ENCODE data around the gene SOX8.

The SOX8 gene

DNA sequence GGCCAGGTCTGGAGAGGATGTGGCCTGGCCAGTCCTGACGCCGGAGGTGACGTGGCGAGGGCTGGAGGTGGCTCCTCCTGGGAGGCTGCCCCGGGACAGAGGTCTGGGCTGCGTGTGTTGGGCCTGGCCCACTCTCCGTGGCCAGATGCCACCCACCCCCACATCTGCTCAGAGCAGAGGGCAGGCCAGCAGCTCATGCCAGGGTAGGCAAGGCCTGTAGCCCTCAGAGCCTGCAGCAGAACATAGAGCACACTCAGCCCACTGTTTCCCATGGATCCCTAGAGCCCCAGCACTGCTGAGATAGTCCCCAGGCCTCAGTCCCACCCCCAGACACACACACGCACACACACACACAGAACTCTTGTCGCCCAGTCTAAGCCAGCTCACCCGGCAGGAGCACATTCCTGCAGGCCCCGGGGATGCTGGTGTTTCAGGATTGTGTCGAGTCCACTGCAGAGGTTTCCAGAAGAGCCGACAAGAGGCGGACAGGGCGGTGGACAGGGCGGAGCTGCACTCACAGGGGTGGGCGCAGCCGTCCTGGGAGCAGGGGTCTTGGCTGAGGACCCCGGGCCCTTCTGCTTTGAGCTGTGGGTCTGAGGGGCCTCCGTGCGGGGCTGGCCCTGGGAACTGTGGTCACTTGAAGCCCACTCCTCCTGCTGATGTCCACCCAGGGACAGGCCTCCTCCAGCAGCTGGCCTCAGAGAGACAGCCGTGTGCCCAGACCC lies 33.4 kb downstream of the SOX8 start:
- DNase-seq (ENCODE audit: extremely low read depth, low read depth): no peak
- no peak overlapping the region for H3K4me3 ChIP-seq (replicated peaks; ENCODE audit: low read depth, low read length)

DNA sequence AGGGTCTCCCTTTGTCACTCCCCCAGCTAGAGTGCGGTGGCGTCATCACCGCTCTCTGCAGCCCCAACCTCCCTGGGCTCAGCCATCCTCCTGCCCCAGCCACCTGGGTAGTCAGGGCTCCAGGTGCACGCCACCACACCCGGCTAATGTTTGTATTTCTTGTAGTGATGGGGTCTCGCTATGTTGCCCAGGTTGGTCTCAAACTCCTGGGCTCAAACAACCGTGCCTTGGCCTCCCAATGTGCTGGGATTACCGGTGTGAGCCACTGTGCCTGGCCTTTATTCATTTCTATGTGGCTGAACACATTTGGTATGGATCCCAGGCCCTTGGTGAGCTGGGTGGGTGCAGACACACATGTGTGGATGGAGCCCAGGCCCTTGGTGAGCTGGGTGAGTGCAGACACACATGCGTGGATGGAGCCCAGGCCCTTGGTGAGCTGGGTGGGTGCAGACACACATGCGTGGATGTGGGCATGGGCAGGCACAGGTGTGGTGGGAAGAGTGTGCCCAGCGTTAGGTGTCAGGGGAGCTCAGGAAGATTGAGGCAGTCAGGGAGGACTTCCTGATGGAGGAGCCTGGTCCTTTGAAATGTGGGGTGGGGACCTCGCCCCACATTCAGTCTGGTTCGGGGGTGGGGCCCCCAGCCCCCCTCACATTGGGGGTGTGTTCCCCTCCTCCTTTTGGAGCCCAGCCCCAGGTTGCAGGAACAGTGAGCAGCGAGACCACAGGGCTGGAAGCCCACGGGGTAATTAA lies 37.1 kb downstream of the SOX8 start:
- TF ChIP-seq CTCF (IDR thresholded peaks at IDR 0.05; ENCODE audit: low read depth, low read length, missing control alignments): no peak
- H3K4me3 ChIP-seq (replicated peaks; ENCODE audit: low read depth, low read length): no peak overlapping the region
- DNase-seq (ENCODE audit: extremely low read depth, low read depth): no peak

More for the DNA sequence above, 33.4 kb downstream of the SOX8 start:
- TF ChIP-seq CTCF (IDR thresholded peaks at IDR 0.05; ENCODE audit: low read depth, low read length, missing control alignments): no peak

GRCh38 chr16:1019231-1020090 lies 37.9 kb downstream of the SOX8 start:
- 0 out of 2 replicates have a peak overlapping the region, but pooled peaks have one; percentile 11 for H3K4me3 ChIP-seq (replicated peaks; ENCODE audit: low read depth, low read length)

GRCh38 chr16:1020091-1020399 lies 38.5 kb downstream of the SOX8 start:
- no peak for DNase-seq (ENCODE audit: extremely low read depth, low read depth)
- TF ChIP-seq CTCF (IDR thresholded peaks at IDR 0.05; ENCODE audit: low read depth, low read length, missing control alignments): no peak
- no peak overlapping the region for H3K4me3 ChIP-seq (replicated peaks; ENCODE audit: low read depth, low read length)

More at GRCh38 chr16:1019231-1020090, 37.9 kb downstream of the SOX8 start:
- TF ChIP-seq CTCF (IDR thresholded peaks at IDR 0.05; ENCODE audit: low read depth, low read length, missing control alignments): no peak
- no peak for DNase-seq (ENCODE audit: extremely low read depth, low read depth)

- H3K4me3 ChIP-seq (replicated peaks; ENCODE audit: low read depth, low read length): no peak overlapping the region
- TF ChIP-seq CTCF (IDR thresholded peaks at IDR 0.05; ENCODE audit: low read depth, low read length, missing control alignments): no peak
- no peak for DNase-seq (ENCODE audit: extremely low read depth, low read depth)
Observed at GRCh38 chr16:1020591-1020990, 39.0 kb downstream of the SOX8 start.

GRCh38 chr16:1021553-1022160 lies 40.1 kb downstream of the SOX8 start:
- no peak for TF ChIP-seq CTCF (IDR thresholded peaks at IDR 0.05; ENCODE audit: low read depth, low read length, missing control alignments)
- H3K4me3 ChIP-seq (replicated peaks; ENCODE audit: low read depth, low read length): no peak overlapping the region
- no peak for DNase-seq (ENCODE audit: extremely low read depth, low read depth)

Measured in HFF-Myc (cell line).